Keratinocyte (primary cell): ENCODE results near the gene CES1. TPM values are rescaled to one million over a fixed set of nuclear protein-coding genes. Genes with fewer than 3 reads are reported as not detected.
A peak's percentile ranks its signal among the peaks of the same experiment; 100 is the strongest.

Source experiments
- DNase-seq: peaks from one replicate; pipeline ENCODE4 v3.0.0-alpha.2; 2011; ENCODE audit warnings: low read depth, missing footprints, low spot score
- FAIRE-seq: peaks from 2 replicates; lab custom pipeline; 2011; peaks lifted over from hg19 to GRCh38; lab: Jason Lieb, UNC
- H2AFZ ChIP-seq: 2 replicates; pipeline ENCODE4 v1.6.0; 2012; ENCODE audit warnings: low read length, control low read depth, inconsistent platforms; ENCODE audit not compliant: control insufficient read depth
- H3K27ac ChIP-seq: 2 replicates; pipeline ENCODE4 v1.5.1; 2011; ENCODE audit warnings: low read length; ENCODE audit not compliant: control insufficient read depth, insufficient read depth
- H3K27me3 ChIP-seq: 3 replicates; pipeline ENCODE4 v1.6.0; 2011; ENCODE audit warnings: low read length; ENCODE audit not compliant: control insufficient read depth, insufficient read depth; ENCODE audit errors: extremely low read depth
- H3K36me3 ChIP-seq, 2 experiments: 2 replicates in 1 of 2; 3 replicates in 1 of 2; pipeline ENCODE4 v1.5.1; 2011; ENCODE audit warnings: low read length in 2 of 2, mild to moderate bottlenecking in 1 of 2; ENCODE audit not compliant: control insufficient read depth in 2 of 2, insufficient read depth in 2 of 2; ENCODE audit errors: extremely low read depth in 1 of 2
- H3K4me1 ChIP-seq: 3 replicates; pipeline ENCODE4 v1.5.1; 2011; ENCODE audit warnings: low read length; ENCODE audit not compliant: control insufficient read depth, insufficient read depth; ENCODE audit errors: extremely low read depth
- H3K4me2 ChIP-seq: 3 replicates; pipeline ENCODE4 v1.6.0; 2011; ENCODE audit warnings: low read depth, low read length; ENCODE audit not compliant: control insufficient read depth, insufficient read depth; ENCODE audit errors: extremely low read depth
- H3K4me3 ChIP-seq, 3 experiments: fragments of 200-600 bp in 1 of 3; sonication (generic) in 1 of 3; 2 replicates in 2 of 3; 3 replicates in 1 of 3; pipeline ENCODE4 v1.5.1; 2011 to 2016; ENCODE audit warnings: low read length in 3 of 3, mild to moderate bottlenecking in 3 of 3, control low read depth in 2 of 3, inconsistent platforms in 1 of 3, low read depth in 1 of 3, mixed read lengths in 1 of 3, mixed run types in 1 of 3, moderate library complexity in 1 of 3; ENCODE audit not compliant: control insufficient read depth in 2 of 3, insufficient read depth in 2 of 3; ENCODE audit errors: extremely low read depth in 1 of 3
- H3K79me2 ChIP-seq: 2 replicates; pipeline ENCODE4 v1.6.0; 2012; ENCODE audit warnings: low read length; ENCODE audit not compliant: control insufficient read depth, insufficient read depth
- H3K9ac ChIP-seq: 3 replicates; pipeline ENCODE4 v1.6.0; 2011; ENCODE audit warnings: low read length; ENCODE audit not compliant: control insufficient read depth, insufficient read depth; ENCODE audit errors: extremely low read depth
- H3K9me1 ChIP-seq: 3 replicates; pipeline ENCODE4 v1.6.0; 2011; ENCODE audit warnings: low read length; ENCODE audit not compliant: control insufficient read depth, insufficient read depth; ENCODE audit errors: extremely low read depth
- H3K9me3 ChIP-seq: 2 replicates; pipeline ENCODE4 v1.5.1; 2012; ENCODE audit warnings: low read depth, low read length; ENCODE audit not compliant: control insufficient read depth
- H4K20me1 ChIP-seq: 3 replicates; pipeline ENCODE4 v1.6.0; 2011; ENCODE audit warnings: low read length; ENCODE audit not compliant: control insufficient read depth, insufficient read depth; ENCODE audit errors: extremely low read depth
- CTCF ChIP-seq, 3 experiments: IDR thresholded peaks in 1 of 3; conservative IDR thresholded peaks in 1 of 3; optimal IDR thresholded peaks in 1 of 3; 2 replicates in 2 of 3; 3 replicates in 1 of 3; pipeline versions ENCODE3 to v1.5.1; 2011; ENCODE audit warnings: low read length in 3 of 3, mild to moderate bottlenecking in 3 of 3, moderate library complexity in 2 of 3, control low read depth in 1 of 3, inconsistent platforms in 1 of 3; ENCODE audit not compliant: insufficient read depth in 2 of 3; ENCODE audit errors: extremely low read depth in 1 of 3
- EZH2 ChIP-seq: IDR thresholded peaks from one replicate; pipeline ENCODE4 v1.6.1; 2012; ENCODE audit warnings: inconsistent platforms, mild to moderate bottlenecking, low read length, moderate library complexity
- dilution Hi-C: fragments of 300-500 bp; cut with MboI; formaldehyde crosslinking; loops from one replicate; pipeline ENCODE4 v1.7.0; 2020; ENCODE audit warnings: low sequenced_read_pairs; ENCODE audit not compliant: extremely low pct_ligation_motif_present
- polyA plus RNA-seq, 5 experiments: library from polyadenylated mRNA; depleted of rRNA in 3 of 5; stranded (reverse) in 3 of 5; stranded (forward) in 1 of 5; unstranded in 1 of 5; fragments of >200 nt; gene quantifications; 1 replicate in 1 of 5; 2 replicates in 3 of 5; 3 replicates in 1 of 5; pipeline versions ENCODE4 v1.2.1 to v1.2.3, GENCODE V29; 2011 to 2012; ENCODE audit warnings: missing spikeins in 2 of 5, low read depth in 1 of 5, low replicate concordance in 1 of 5

Gene CES1
- polyA plus RNA-seq, 1 donor (not counting 4 experiments of a cell fraction or from before 2014, with no cell fraction given), result 0.10 TPM

GRCh38 chr16:55842369-55843104 is 9.6 kb upstream of the CES1 start:
- Histone ChIP-seq H3K79me2 (no peaks in the 10 kb centered on the region), H3K4me3 (no peak overlapping the region), H2AFZ (no peak overlapping the region), H3K9ac (no peak overlapping the region), H3K27ac (no peak overlapping the region), H3K27me3 (peaks cover 7% of the 10 kb centered on the region), H3K36me3 (no peaks in the 10 kb centered on the region), H3K9me3 (no peaks in the 10 kb centered on the region), H3K9me1 (no peaks in the 10 kb centered on the region), H3K4me2 (no peak overlapping the region), H3K4me1 (no peaks in the 10 kb centered on the region), H4K20me1 (no peaks in the 10 kb centered on the region)
- dilution Hi-C loops, result loop anchor here (25.0 kb wide), 1 partner anchor 130 kb away; no protein-coding TSS in a partner anchor
- DNase-seq (no peak), FAIRE-seq (peak; percentile 60)
- no peak for TF ChIP-seq EZH2
- peak; percentile 37 to 66 (median 57) for TF ChIP-seq CTCF (optimal IDR thresholded peaks at IDR 0.05 in 1 of 3, IDR thresholded peaks at IDR 0.05 in 1 of 3, conservative IDR thresholded peaks at IDR 0.05 in 1 of 3; ENCODE audit: extremely low read depth in 1 of 3, insufficient read depth in 2 of 3, low read length in 3 of 3)

- Histone ChIP-seq H3K79me2 (no peaks in the 10 kb centered on the region), H4K20me1 (no peaks in the 10 kb centered on the region), H2AFZ (no peak overlapping the region), H3K36me3 (no peaks in the 10 kb centered on the region), H3K27ac (no peak overlapping the region), H3K4me2 (no peak overlapping the region), H3K27me3 (no peaks in the 10 kb centered on the region), H3K9ac (no peak overlapping the region), H3K9me3 (no peaks in the 10 kb centered on the region), H3K4me3 (no peak overlapping the region), H3K9me1 (no peaks in the 10 kb centered on the region), H3K4me1 (no peaks in the 10 kb centered on the region)
- DNase-seq (no peak), FAIRE-seq (no peak)
- TF ChIP-seq EZH2, result no peak
- no peak for TF ChIP-seq CTCF (optimal IDR thresholded peaks at IDR 0.05 in 1 of 3, IDR thresholded peaks at IDR 0.05 in 1 of 3, conservative IDR thresholded peaks at IDR 0.05 in 1 of 3; ENCODE audit: extremely low read depth in 1 of 3, insufficient read depth in 2 of 3, low read length in 3 of 3)
- dilution Hi-C loops, result loop anchor here (25.0 kb wide), 1 partner anchor 127 kb away; no protein-coding TSS in a partner anchor
These were observed 6.2 kb upstream of the CES1 start for GRCh38 chr16:55839115-55839514.
